SK-N-SH (cell line): ENCODE measurements around the gene TMEM131. TPM values are rescaled to one million over a fixed set of nuclear protein-coding genes. Genes with fewer than 3 reads are reported as not detected.

Source experiments
- CTCF ChIA-PET: fragments of 300-600, 350-600 bp; formaldehyde crosslinking; extraction: SDS; loops from one replicate; lab custom pipeline; 2021; lab: Yijun Ruan, JAX
- POLR2A ChIA-PET: fragments of 350-600 bp; sonication (Branson Sonifier 250); formaldehyde crosslinking; extraction: SDS; loops from one replicate; lab custom pipeline; 2020; ENCODE audit warnings: antibody characterized with exemption, inconsistent platforms; lab: Yijun Ruan, JAX
- DNase-seq: peaks from one replicate; pipeline ENCODE4 v3.0.0; 2012
- H2AFZ ChIP-seq: fragments of 200-600 bp; sonication (generic); 2 replicates; pipeline ENCODE4 v1.8.1; 2016; ENCODE audit warnings: antibody characterized with exemption, mild to moderate bottlenecking, low read depth
- H3F3A ChIP-seq: fragments of 200-600 bp; sonication (generic); replicated peaks from 2 replicates; pipeline ENCODE3; 2016; ENCODE audit warnings: antibody characterized with exemption, mild to moderate bottlenecking; ENCODE audit not compliant: insufficient read depth
- H3K27ac ChIP-seq, 2 experiments: fragments of 200-500 bp in 1 of 2; fragments of 200-600 bp in 1 of 2; sonication (Bioruptor generic) in 1 of 2; sonication (generic), shearing (Covaris generic) in 1 of 2; 2 replicates each; pipeline versions ENCODE4 v1.5.1 to v1.6.1; 2014 to 2016; ENCODE audit warnings: low read depth in 2 of 2, inconsistent platforms in 1 of 2, low read length in 1 of 2, mild to moderate bottlenecking in 1 of 2, mixed read lengths in 1 of 2
- H3K27me3 ChIP-seq: fragments of 200-600 bp; sonication (generic), shearing (Covaris generic); 2 replicates; pipeline ENCODE4 v1.6.1; 2016; ENCODE audit warnings: mixed run types; ENCODE audit not compliant: insufficient read depth
- H3K36me3 ChIP-seq, 2 experiments: fragments of 200-500 bp in 1 of 2; fragments of 200-600 bp in 1 of 2; sonication (Bioruptor generic) in 1 of 2; sonication (generic) in 1 of 2; replicated peaks in 1 of 2; 2 replicates each; pipeline versions ENCODE3 to v1.5.1; 2014 to 2016; ENCODE audit warnings: low read length in 1 of 2, mild to moderate bottlenecking in 1 of 2; ENCODE audit not compliant: insufficient read depth in 2 of 2, control insufficient read depth in 1 of 2
- H3K4me1 ChIP-seq, 2 experiments: fragments of 200-500 bp in 1 of 2; fragments of 200-600 bp in 1 of 2; sonication (Bioruptor generic) in 1 of 2; sonication (generic), shearing (Covaris generic) in 1 of 2; 2 replicates each; pipeline versions ENCODE4 v1.5.1 to v1.6.1; 2014 to 2016; ENCODE audit warnings: low read depth in 1 of 2, low read length in 1 of 2, mixed run types in 1 of 2; ENCODE audit not compliant: insufficient read depth in 2 of 2, control insufficient read depth in 1 of 2
- H3K4me2 ChIP-seq: fragments of 200-600 bp; sonication (generic), shearing (Covaris generic); 2 replicates; pipeline ENCODE4 v1.6.1; 2017; ENCODE audit warnings: mixed run types
- H3K4me3 ChIP-seq, 2 experiments: fragments of 200-500 bp in 1 of 2; fragments of 200-600 bp in 1 of 2; sonication (Bioruptor generic) in 1 of 2; sonication (generic), shearing (Covaris generic) in 1 of 2; 2 replicates each; pipeline versions ENCODE4 v1.5.1 to v1.8.1; 2014 to 2016; ENCODE audit warnings: low read depth in 2 of 2, inconsistent platforms in 1 of 2, low read length in 1 of 2, mild to moderate bottlenecking in 1 of 2, mixed read lengths in 1 of 2, moderate library complexity in 1 of 2
- H3K79me2 ChIP-seq: fragments of 200-600 bp; sonication (generic); 2 replicates; pipeline ENCODE4 v1.8.1; 2017; ENCODE audit warnings: mild to moderate bottlenecking; ENCODE audit not compliant: insufficient read depth
- H3K9ac ChIP-seq: fragments of 200-600 bp; sonication (generic); 2 replicates; pipeline ENCODE4 v1.6.1; 2017; ENCODE audit warnings: mixed run types
- H3K9me2 ChIP-seq: fragments of 200-600 bp; sonication (generic); 2 replicates; pipeline ENCODE4 v1.6.1; 2017; ENCODE audit warnings: mixed run types
- H3K9me3 ChIP-seq: fragments of 200-600 bp; sonication (generic); 2 replicates; pipeline ENCODE4 v1.6.1; 2017; ENCODE audit warnings: mixed run types, mild to moderate bottlenecking, moderate library complexity
- H4K20me1 ChIP-seq: fragments of 200-600 bp; sonication (generic); 2 replicates; pipeline ENCODE4 v1.6.1; 2017; ENCODE audit warnings: mild to moderate bottlenecking, mixed run types; ENCODE audit not compliant: insufficient read depth
- CTCF ChIP-seq: fragments of 200-600 bp; sonication (generic); IDR thresholded peaks from 2 replicates; pipeline ENCODE4 v1.6.1; 2017; ENCODE audit warnings: antibody characterized with exemption, mild to moderate bottlenecking, moderate library complexity
- EZH2phosphoT487 ChIP-seq: fragments of 200-600 bp; sonication (generic); IDR thresholded peaks from 2 replicates; pipeline ENCODE4 v1.6.1; 2017; ENCODE audit warnings: low read depth, mixed run types, mild to moderate bottlenecking, antibody characterized with exemption, moderate library complexity, borderline replicate concordance
- FOXJ3 ChIP-seq: sonication (generic); formaldehyde crosslinking; IDR thresholded peaks from 2 replicates; pipeline ENCODE4 v1.5.1; 2020; ENCODE audit warnings: mild to moderate bottlenecking, missing genetic modification reagents
- IRF3 ChIP-seq: fragments of 150-350 bp; IDR thresholded peaks from 2 replicates; pipeline ENCODE4 v1.6.1; 2016; ENCODE audit warnings: mild to moderate bottlenecking, low read depth, low read length
- JUND ChIP-seq: IDR thresholded peaks from 2 replicates; pipeline ENCODE4 v1.4.0; 2012
- MAX ChIP-seq: IDR thresholded peaks from 2 replicates; pipeline ENCODE4 v1.4.0; 2012; ENCODE audit warnings: low read depth
- RCOR1 ChIP-seq: fragments of 150-350 bp; IDR thresholded peaks from 2 replicates; pipeline ENCODE4 v1.6.1; 2017; ENCODE audit warnings: antibody characterized with exemption, low read length
- REST ChIP-seq: IDR thresholded peaks from 2 replicates; pipeline ENCODE4 v1.6.1; 2012; ENCODE audit warnings: mild to moderate bottlenecking, low read depth, low read length, moderate library complexity
- SMC3 ChIP-seq: IDR thresholded peaks from 2 replicates; pipeline ENCODE4 v1.6.1; 2012; ENCODE audit warnings: low read depth, low read length, improper control_type of control experiment
- ZBTB33 ChIP-seq: IDR thresholded peaks from 2 replicates; pipeline ENCODE4 v1.4.0; 2012; ENCODE audit warnings: low read depth, borderline replicate concordance
- WGBS: methylation state at CpG from one replicate; pipeline ENCODE4 v1.1.6; 2017; ENCODE audit warnings: low lambda C conversion rate; 5-methylcytosine and 5-hydroxymethylcytosine counted together
- polyA plus RNA-seq, 3 experiments: library from polyadenylated mRNA; depleted of rRNA; stranded (reverse); fragments of >200 nt; gene quantifications; 2 replicates each; pipeline ENCODE4 v1.2.3, GENCODE V29; 2012

The TMEM131 gene
- polyA plus RNA-seq, 1 of the 3 experiments (the other 2 are of a cell fraction) = 9.1 TPM

GRCh38 chr2:97781981-97782380, 213.8 kb downstream of the TMEM131 start (continued):
- no peak for TF ChIP-seq REST

- no peaks in the 10 kb centered on the region for H3K27me3 ChIP-seq
- DNase-seq = no peak
These were observed 216.6 kb downstream of the TMEM131 start for GRCh38 chr2:97779141-97779540.

More at GRCh38 chr2:97779141-97779540, 216.6 kb downstream of the TMEM131 start:
- Histone ChIP-seq H3K79me2 (no peaks in the 10 kb centered on the region), H3K4me2 (no peak overlapping the region), H2AFZ (no peak overlapping the region), H3K9ac (no peak overlapping the region), H3F3A (no peaks in the 10 kb centered on the region), H3K9me3 (no peaks in the 10 kb centered on the region), H4K20me1 (no peaks in the 10 kb centered on the region), H3K9me2 (no peaks in the 10 kb centered on the region), H3K4me3 (no peak overlapping the region), H3K36me3 (peaks cover 3 to 15% of the 10 kb centered on the region in 2 experiments), H3K27ac (no peak overlapping the region), H3K4me1 (no peaks in the 10 kb centered on the region)
- ChIA-PET POLR2A (no interaction called here), CTCF (interaction anchor here (1.0 kb wide), 1 partner anchor 16 kb away, joined by 3 read pairs; no protein-coding TSS in a partner anchor)
- TF ChIP-seq FOXJ3 (CRISPR knock-in tag) = no peak
- TF ChIP-seq JUND = no peak
- TF ChIP-seq SMC3 = no peak
- TF ChIP-seq ZBTB33 = no peak
- TF ChIP-seq EZH2phosphoT487 = no peak
- no peak for TF ChIP-seq IRF3
- TF ChIP-seq RCOR1 = no peak
- TF ChIP-seq MAX = no peak
- no peak for TF ChIP-seq CTCF
- WGBS = 73% methylated on average over 4 of the region's 4 CpGs
